ENCODE data around the gene CCDC102A. TPM values are rescaled to one million over a fixed set of nuclear protein-coding genes. Genes with fewer than 3 reads are reported as not detected.

Gene CCDC102A
- total RNA-seq, 1 experiment from 2014 or later, result 4.1 TPM

DNA sequence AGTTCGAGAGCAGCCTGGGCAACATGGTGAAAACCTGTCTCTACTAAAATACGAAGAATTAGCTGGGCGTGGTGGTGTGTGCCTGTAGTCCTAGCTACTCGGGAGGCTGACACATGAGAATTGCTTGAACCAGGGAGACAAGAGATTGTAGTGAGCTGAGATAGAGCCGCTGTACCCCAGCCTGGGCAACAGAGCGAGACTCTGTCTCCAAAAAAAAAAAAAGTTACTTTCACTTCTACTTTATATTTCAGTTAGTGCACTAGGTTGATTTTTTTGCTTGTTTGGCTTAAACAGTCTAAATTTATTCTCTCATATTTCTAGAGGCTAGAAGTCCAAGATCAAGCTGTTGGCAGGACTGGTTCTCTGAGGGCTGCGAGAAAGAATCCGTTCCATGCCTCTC, 13.4 kb downstream of the CCDC102A start:
- POLR2A ChIA-PET, result interaction anchor here (0.6 to 1.0 kb wide), 3 partner anchors 171 to 885 kb away, joined by 3 read pairs; no protein-coding TSS in a partner anchor
- no peaks in the 10 kb centered on the region for H3K4me1 Mint-ChIP-seq (ENCODE audit: insufficient read depth, unreplicated experiment)
- H3K4me3 Mint-ChIP-seq (ENCODE audit: unreplicated experiment), result no peak overlapping the region
- BruUV-seq (replicated peaks), result no TSS peak
- H3K27ac Mint-ChIP-seq (ENCODE audit: low read depth, unreplicated experiment), result no peak overlapping the region
- H3K9me3 Mint-ChIP-seq (ENCODE audit: unreplicated experiment), result no peaks in the 10 kb centered on the region
- no peaks in the 10 kb centered on the region for H3K27me3 Mint-ChIP-seq (ENCODE audit: insufficient read depth, unreplicated experiment)
- H3K36me3 Mint-ChIP-seq (ENCODE audit: insufficient read depth, unreplicated experiment), result peaks cover 1% of the 10 kb centered on the region
- intact Hi-C loops (cut with micrococcal nuclease), result no loop called here
- DNase-seq (ENCODE audit: unreplicated experiment), result no peak
- no peak for TF ChIP-seq CTCF (IDR thresholded peaks at IDR 0.05; ENCODE audit: unreplicated experiment)
- CTCF ChIA-PET, result interaction anchor here (0.6 to 8.3 kb wide), 5 partner anchors 60 to 223 kb away, joined by 3 to 129 read pairs (median 3); partner anchors contain the start of gene POLR2C

- H3K4me1 Mint-ChIP-seq (ENCODE audit: insufficient read depth, unreplicated experiment), result no peaks in the 10 kb centered on the region
- H3K27ac Mint-ChIP-seq (ENCODE audit: low read depth, unreplicated experiment), result no peak overlapping the region
- peak; percentile 67 for DNase-seq (ENCODE audit: unreplicated experiment)
- POLR2A ChIA-PET, result no interaction called here
- no peaks in the 10 kb centered on the region for H3K9me3 Mint-ChIP-seq (ENCODE audit: unreplicated experiment)
- TF ChIP-seq CTCF (IDR thresholded peaks at IDR 0.05; ENCODE audit: unreplicated experiment), result peak; percentile 92
- CTCF ChIA-PET, result interaction anchor here (0.6 to 8.3 kb wide), 31 partner anchors 9 to 748 kb away, joined by 3 to 129 read pairs (median 4); partner anchors contain the start of gene ADGRG5
- H3K36me3 Mint-ChIP-seq (ENCODE audit: insufficient read depth, unreplicated experiment), result peaks cover 7% of the 10 kb centered on the region
- H3K27me3 Mint-ChIP-seq (ENCODE audit: insufficient read depth, unreplicated experiment), result no peaks in the 10 kb centered on the region
- BruUV-seq (replicated peaks), result no TSS peak
- intact Hi-C loops (cut with micrococcal nuclease), result loop anchor here (1.0 kb wide), 2 partner anchors 101 to 220 kb away; no protein-coding TSS in a partner anchor
- H3K4me3 Mint-ChIP-seq (ENCODE audit: unreplicated experiment), result no peak overlapping the region
Observed at GRCh38 chr16:57519796-57520360, 16.5 kb downstream of the CCDC102A start.

DNA sequence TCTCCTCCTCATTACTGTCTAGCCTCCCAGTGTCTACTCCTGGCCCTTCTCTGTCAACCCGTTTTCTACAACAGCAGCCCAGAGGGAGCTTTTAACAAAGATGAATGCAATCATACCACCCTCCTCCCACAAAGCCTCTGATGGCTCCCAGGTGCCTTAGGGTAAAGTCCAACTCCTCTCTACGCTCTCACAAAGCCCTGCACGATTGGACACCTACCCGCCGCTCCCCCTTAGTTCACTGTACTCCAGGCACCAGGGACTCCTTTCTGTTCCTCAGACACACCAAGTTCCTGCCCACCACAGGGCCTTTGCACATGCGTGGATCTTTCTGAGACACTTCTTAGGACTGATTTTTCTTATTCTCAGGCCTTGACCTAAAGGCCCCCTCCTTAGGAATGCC, 17.4 kb downstream of the CCDC102A start:
- peaks cover 7% of the 10 kb centered on the region for H3K36me3 Mint-ChIP-seq (ENCODE audit: insufficient read depth, unreplicated experiment)
- intact Hi-C loops (cut with micrococcal nuclease), result loop anchor here (1.0 kb wide), 2 partner anchors 100 to 219 kb away; no protein-coding TSS in a partner anchor
- TF ChIP-seq CTCF (IDR thresholded peaks at IDR 0.05; ENCODE audit: unreplicated experiment), result no peak
- CTCF ChIA-PET, result interaction anchor here (0.6 to 8.3 kb wide), 14 partner anchors 9 to 549 kb away, joined by 3 to 129 read pairs (median 4); partner anchors contain the start of gene COQ9
- no peak overlapping the region for H3K4me3 Mint-ChIP-seq (ENCODE audit: unreplicated experiment)
- BruUV-seq (replicated peaks), result no TSS peak
- no peaks in the 10 kb centered on the region for H3K27me3 Mint-ChIP-seq (ENCODE audit: insufficient read depth, unreplicated experiment)
- no peak for DNase-seq (ENCODE audit: unreplicated experiment)
- H3K27ac Mint-ChIP-seq (ENCODE audit: low read depth, unreplicated experiment), result no peak overlapping the region
- no peaks in the 10 kb centered on the region for H3K9me3 Mint-ChIP-seq (ENCODE audit: unreplicated experiment)
- H3K4me1 Mint-ChIP-seq (ENCODE audit: insufficient read depth, unreplicated experiment), result no peaks in the 10 kb centered on the region
- POLR2A ChIA-PET, result no interaction called here

DNA sequence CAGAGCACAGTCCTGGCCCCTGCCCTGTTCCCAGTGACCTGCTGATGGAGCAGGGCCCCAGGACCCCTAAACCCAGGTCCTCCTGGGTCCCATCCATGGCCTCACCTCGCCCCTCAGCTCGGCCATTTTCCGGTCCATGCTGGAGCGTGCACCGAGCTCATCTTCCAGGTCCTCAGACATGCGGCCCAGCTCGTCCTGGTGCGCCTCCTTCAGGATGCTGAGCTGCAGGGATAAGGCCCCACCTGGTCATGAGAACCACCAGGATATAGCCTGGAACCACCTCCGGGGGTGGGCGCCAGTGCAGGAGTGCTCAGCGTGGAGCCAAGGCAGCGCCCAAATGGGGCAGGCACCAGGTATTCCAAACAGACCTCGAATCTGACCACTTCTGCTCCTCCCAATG, 17.9 kb downstream of the CCDC102A start:
- BruUV-seq (replicated peaks), result no TSS peak
- H3K36me3 Mint-ChIP-seq (ENCODE audit: insufficient read depth, unreplicated experiment), result peaks cover 7% of the 10 kb centered on the region
- no peak overlapping the region for H3K4me3 Mint-ChIP-seq (ENCODE audit: unreplicated experiment)

More for the DNA sequence above, 17.9 kb downstream of the CCDC102A start:
- H3K27ac Mint-ChIP-seq (ENCODE audit: low read depth, unreplicated experiment), result no peak overlapping the region
- no peaks in the 10 kb centered on the region for H3K9me3 Mint-ChIP-seq (ENCODE audit: unreplicated experiment)
- no peak for DNase-seq (ENCODE audit: unreplicated experiment)
- no peaks in the 10 kb centered on the region for H3K27me3 Mint-ChIP-seq (ENCODE audit: insufficient read depth, unreplicated experiment)
- intact Hi-C loops (cut with micrococcal nuclease), result no loop called here
- ChIA-PET POLR2A (no interaction called here), CTCF (interaction anchor here (0.6 to 8.3 kb wide), 13 partner anchors 10 to 548 kb away, joined by 3 to 129 read pairs (median 4); no protein-coding TSS in a partner anchor)
- H3K4me1 Mint-ChIP-seq (ENCODE audit: insufficient read depth, unreplicated experiment), result no peaks in the 10 kb centered on the region
- TF ChIP-seq CTCF (IDR thresholded peaks at IDR 0.05; ENCODE audit: unreplicated experiment), result no peak
